Brain microvascular endothelial cell (primary cell): ENCODE measurements around the gene PRIMPOL.
A peak's percentile ranks its signal among the peaks of the same experiment; 100 is the strongest.
"Not testable (repeated sequence)": the region's sequence is repeated elsewhere in the genome, so short reads cannot be mapped to it uniquely, and the experiment has no call there.

ENCODE experiments used
- DNase-seq: peaks from one replicate; pipeline ENCODE4 v3.0.0-alpha.2; 2020
- H3K27ac ChIP-seq: fragments of 250-450 bp; sonication (Bioruptor Pico); 2 replicates; pipeline ENCODE4 v1.5.1; 2020; ENCODE audit warnings: mild to moderate bottlenecking, moderate library complexity
- H3K27me3 ChIP-seq: fragments of 250-450 bp; sonication (Bioruptor Pico); replicated peaks from 2 replicates; pipeline ENCODE4 v1.5.1; 2020; ENCODE audit warnings: mild to moderate bottlenecking
- H3K36me3 ChIP-seq: fragments of 250-450 bp; sonication (Bioruptor Pico); replicated peaks from 2 replicates; pipeline ENCODE4 v1.5.1; 2020; ENCODE audit warnings: mild to moderate bottlenecking
- H3K4me3 ChIP-seq: 2 replicates; pipeline ENCODE4 v1.5.1; 2011; ENCODE audit warnings: low read depth, mild to moderate bottlenecking, control low read depth, low read length, moderate library complexity
- in situ Hi-C: cut with HindIII; loops from 2 replicates; pipeline ENCODE4 v1.10.0; 2017; ENCODE audit warnings: low sequenced_read_pairs, low pct_ligation_motif_present
- TF ChIP-seq, protein P1 (sequence below): IDR thresholded peaks from 2 replicates; pipeline ENCODE4 v1.5.1; 2011; ENCODE audit warnings: low read depth, mild to moderate bottlenecking, moderate library complexity, low read length, control low read depth, inconsistent platforms; ENCODE audit errors: missing control alignments

PRIMPOL gene

DNA sequence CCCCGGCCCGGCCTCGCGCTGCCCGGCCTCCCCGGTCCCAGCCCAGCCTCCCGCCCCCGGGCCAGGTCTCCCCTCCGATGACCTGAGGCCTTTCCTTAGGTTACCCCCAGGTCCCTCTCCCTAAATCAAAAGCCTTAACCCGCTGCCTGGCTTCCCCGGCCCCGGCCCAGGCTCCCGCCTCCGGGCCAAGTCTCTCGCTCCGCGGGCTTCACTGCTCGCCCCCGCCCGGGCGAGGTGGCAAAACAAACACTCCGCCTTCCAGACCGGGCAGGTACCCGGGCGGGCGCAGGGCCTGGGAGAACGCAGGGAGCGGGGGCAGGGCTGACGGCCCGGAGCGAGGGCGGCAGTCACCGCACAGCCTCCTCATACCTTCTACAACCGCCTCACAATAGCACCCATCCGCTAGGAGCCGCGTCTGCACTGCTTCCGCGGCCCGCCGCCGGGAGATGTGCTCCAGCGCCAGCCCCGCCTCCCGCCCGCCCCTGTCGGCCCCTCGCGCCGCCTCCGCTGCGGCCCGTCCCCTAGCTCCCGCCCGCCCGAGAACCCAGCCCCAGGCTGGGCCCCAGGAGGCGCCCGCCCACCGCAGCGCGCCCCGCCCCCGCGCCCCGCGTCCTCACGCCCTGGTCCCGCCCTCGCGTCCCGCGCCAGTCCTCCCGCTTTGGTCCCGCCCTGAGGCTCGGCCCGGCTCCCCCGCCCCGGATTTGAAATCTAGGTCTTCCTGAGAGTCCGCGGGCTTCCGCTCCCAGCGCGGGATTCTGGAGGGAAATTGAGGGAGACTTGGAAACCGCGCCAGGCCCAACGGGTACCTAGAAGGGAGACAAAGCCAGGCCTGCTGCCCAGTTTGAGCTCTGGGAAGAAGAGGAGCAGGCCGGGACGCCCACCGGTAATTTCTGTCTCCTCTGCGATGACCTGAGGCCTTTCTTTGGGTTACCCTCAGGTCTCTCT lies at the start of gene PRIMPOL, which contains the start of gene CASP3:
Gene PRIMPOL, plus strand, starts transcription at position 713 of the 945 bp plus-strand sequence. CDS start 7,403 bp downstream, outside the sequence.
Gene CASP3, minus strand, starts transcription at position 422 of the 945 bp plus-strand sequence. CDS start 10,994 bp downstream, outside the sequence.
- peak; percentile 91 for DNase-seq
- Histone ChIP-seq H3K4me3 (peak within 1 kb of the TSS; percentile 76), H3K36me3 (no peaks in the 10 kb centered on the region), H3K27ac (peak within 1 kb of the TSS; percentile 81), H3K27me3 (no peaks in the 10 kb centered on the region)
- in situ Hi-C loops = no loop called here
- TF ChIP-seq, protein P1, sequence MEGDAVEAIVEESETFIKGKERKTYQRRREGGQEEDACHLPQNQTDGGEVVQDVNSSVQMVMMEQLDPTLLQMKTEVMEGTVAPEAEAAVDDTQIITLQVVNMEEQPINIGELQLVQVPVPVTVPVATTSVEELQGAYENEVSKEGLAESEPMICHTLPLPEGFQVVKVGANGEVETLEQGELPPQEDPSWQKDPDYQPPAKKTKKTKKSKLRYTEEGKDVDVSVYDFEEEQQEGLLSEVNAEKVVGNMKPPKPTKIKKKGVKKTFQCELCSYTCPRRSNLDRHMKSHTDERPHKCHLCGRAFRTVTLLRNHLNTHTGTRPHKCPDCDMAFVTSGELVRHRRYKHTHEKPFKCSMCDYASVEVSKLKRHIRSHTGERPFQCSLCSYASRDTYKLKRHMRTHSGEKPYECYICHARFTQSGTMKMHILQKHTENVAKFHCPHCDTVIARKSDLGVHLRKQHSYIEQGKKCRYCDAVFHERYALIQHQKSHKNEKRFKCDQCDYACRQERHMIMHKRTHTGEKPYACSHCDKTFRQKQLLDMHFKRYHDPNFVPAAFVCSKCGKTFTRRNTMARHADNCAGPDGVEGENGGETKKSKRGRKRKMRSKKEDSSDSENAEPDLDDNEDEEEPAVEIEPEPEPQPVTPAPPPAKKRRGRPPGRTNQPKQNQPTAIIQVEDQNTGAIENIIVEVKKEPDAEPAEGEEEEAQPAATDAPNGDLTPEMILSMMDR = peak; percentile 35

- H3K36me3 ChIP-seq, H3K27ac ChIP-seq, DNase-seq, H3K27me3 ChIP-seq, in situ Hi-C loops, H3K4me3 ChIP-seq: not testable (repeated sequence)
These were observed 48.6 kb upstream of the PRIMPOL start for GRCh38 chr4:184600982-184601381.

DNA sequence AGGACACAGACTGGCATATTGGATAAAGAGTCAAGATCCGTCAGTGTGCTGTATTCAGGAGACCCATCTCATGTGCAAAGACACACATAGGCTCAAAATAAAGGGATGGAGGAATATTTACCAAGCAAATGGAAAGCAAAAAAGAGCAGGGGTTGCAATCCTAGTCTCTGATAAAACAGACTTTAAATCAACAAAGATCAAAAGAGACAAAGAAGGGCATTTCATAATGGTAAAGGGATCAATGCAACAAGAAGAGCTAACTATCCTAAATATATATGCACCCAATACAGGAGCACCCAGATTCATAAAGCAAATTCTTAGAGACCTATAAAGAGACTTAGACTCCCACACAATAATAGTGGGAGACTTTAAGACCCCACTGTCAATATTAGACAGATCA lies 46.7 kb upstream of the PRIMPOL start:
- in situ Hi-C loops, H3K4me3 ChIP-seq, H3K36me3 ChIP-seq, H3K27me3 ChIP-seq, H3K27ac ChIP-seq, DNase-seq: not testable (repeated sequence)

DNA sequence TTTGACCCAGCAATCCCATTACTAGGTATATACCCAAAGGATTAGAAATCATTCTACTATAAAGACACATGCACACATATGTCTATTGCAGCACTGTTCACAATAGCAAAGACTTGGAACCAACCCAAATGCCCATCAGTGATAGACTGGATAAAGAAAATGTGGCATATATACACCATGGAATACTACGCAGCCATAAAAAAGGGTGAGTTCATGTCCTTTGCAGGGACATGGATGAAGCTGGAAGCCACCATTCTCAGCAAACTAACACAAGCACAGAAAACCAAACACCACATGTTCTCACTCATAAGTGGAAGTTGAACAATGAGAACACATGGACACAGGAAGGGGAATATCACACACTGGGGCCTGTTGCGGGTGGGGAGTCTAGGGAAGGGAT lies 42.1 kb upstream of the PRIMPOL start:
- H3K36me3 ChIP-seq, in situ Hi-C loops, H3K27me3 ChIP-seq, DNase-seq, H3K27ac ChIP-seq, H3K4me3 ChIP-seq: not testable (repeated sequence)

GRCh38 chr4:184612074-184612473 lies 37.5 kb upstream of the PRIMPOL start:
- Histone ChIP-seq H3K27ac (no peak overlapping the region), H3K4me3 (no peak overlapping the region), H3K27me3 (no peaks in the 10 kb centered on the region), H3K36me3 (no peaks in the 10 kb centered on the region)
- in situ Hi-C loops = no loop called here
- TF ChIP-seq, protein P1 = no peak
- DNase-seq = no peak

GRCh38 chr4:184613405-184613804 lies 36.1 kb upstream of the PRIMPOL start:
- no peaks in the 10 kb centered on the region for H3K36me3 ChIP-seq
- in situ Hi-C loops = no loop called here
- no peaks in the 10 kb centered on the region for H3K27me3 ChIP-seq
- TF ChIP-seq, protein P1 = no peak
- DNase-seq = no peak
- no peak overlapping the region for H3K4me3 ChIP-seq
- H3K27ac ChIP-seq = no peak overlapping the region

DNA sequence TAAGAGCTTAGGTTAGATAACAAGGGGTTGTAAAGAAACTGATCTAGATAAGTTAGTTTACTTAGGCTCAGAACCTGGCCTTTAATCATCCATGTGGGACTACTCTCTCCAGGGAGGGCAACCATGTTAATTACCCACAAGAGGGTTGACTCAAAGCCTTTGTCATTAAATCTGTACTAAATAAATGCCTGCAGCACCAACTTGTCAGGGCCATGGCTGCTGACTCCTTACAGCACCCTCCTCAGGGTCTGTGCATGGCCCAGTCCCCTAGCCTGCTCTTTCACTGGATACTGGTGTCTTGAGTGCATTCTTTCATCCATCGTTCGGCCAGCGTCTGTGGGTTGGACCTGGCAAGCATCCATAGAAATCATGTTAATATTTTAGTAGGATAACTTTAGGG lies 35.0 kb upstream of the PRIMPOL start:
- TF ChIP-seq, protein P1 = no peak
- in situ Hi-C loops = no loop called here
- H3K27me3 ChIP-seq = no peaks in the 10 kb centered on the region
- no peak for DNase-seq
- H3K4me3 ChIP-seq = no peak overlapping the region
- no peak overlapping the region for H3K27ac ChIP-seq
- H3K36me3 ChIP-seq = no peaks in the 10 kb centered on the region

DNA sequence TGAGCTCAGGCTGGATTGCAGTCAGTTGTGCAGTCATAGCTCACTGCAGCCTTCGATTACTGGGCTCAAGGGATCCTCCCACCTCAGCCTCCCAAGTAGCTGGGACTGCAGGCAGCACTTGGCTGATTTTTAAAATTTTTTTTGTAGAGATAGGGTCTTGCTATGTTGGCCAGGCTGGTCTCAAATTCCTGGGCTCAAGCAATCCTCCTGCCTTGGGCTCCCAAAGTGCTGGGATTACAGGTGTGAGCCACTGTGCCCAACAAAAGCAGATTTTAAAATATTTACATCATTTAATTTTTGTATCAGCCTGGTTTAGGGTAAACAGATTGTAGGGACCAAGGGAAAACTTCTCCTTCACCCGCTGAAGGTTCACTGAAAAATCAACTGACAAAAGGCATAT lies 33.4 kb upstream of the PRIMPOL start:
- H3K4me3 ChIP-seq, in situ Hi-C loops, H3K27ac ChIP-seq, H3K27me3 ChIP-seq, DNase-seq, H3K36me3 ChIP-seq: not testable (repeated sequence)
